IMR-90 (cell line): Measurements from ENCODE around the gene VKORC1L1. TPM values are rescaled to one million over a fixed set of nuclear protein-coding genes. Genes with fewer than 3 reads are reported as not detected.
A peak's percentile ranks its signal among the peaks of the same experiment; 100 is the strongest.

Source experiments
- ATAC-seq: fragments of 200-7000 bp; cut with Tn5 transposase; 2 replicates; pipeline ENCODE4 v1.9.1; 2020; ENCODE audit warnings: low read depth, mild to moderate bottlenecking, moderate library complexity
- BruUV-seq: library from RNA; stranded (reverse); fragments of 400-500 nt; replicated peaks from 2 replicates; lab custom pipeline; 2021; lab: Mats Ljungman, UMichigan
- CTCF ChIA-PET: fragments of 300-600 bp; formaldehyde crosslinking; extraction: SDS; loops from one replicate; lab custom pipeline; 2021; ENCODE audit warnings: antibody characterized with exemption; lab: Yijun Ruan, JAX
- POLR2A ChIA-PET: fragments of 300-600 bp; sonication (Branson Sonifier 250); formaldehyde crosslinking; loops from one replicate; lab custom pipeline; 2022; ENCODE audit warnings: antibody characterized with exemption; ENCODE audit not compliant: unreplicated experiment; lab: Charles Lee
- DNase-seq: peaks from one replicate; pipeline ENCODE4 v3.0.0; 2013
- H2AFZ ChIP-seq: replicated peaks from 2 replicates; pipeline ENCODE3; 2013; ENCODE audit warnings: low read length, mild to moderate bottlenecking; ENCODE audit not compliant: poor library complexity
- H2AK5ac ChIP-seq: 2 replicates; pipeline ENCODE4 v1.6.1; 2013; ENCODE audit warnings: low read depth, low read length, inconsistent platforms
- H2AK9ac ChIP-seq: replicated peaks from 2 replicates; pipeline ENCODE3; 2013; ENCODE audit warnings: mild to moderate bottlenecking, low read depth, low read length, moderate library complexity; ENCODE audit not compliant: poor library complexity
- H2BK120ac ChIP-seq: 2 replicates; pipeline ENCODE4 v1.6.1; 2013; ENCODE audit warnings: low read depth, low read length, inconsistent platforms
- H2BK15ac ChIP-seq: 3 replicates; pipeline ENCODE4 v1.6.1; 2013; ENCODE audit warnings: low read depth, low read length, inconsistent platforms
- H2BK20ac ChIP-seq: 2 replicates; pipeline ENCODE4 v1.6.1; 2013; ENCODE audit warnings: low read depth, mild to moderate bottlenecking, inconsistent platforms, low read length, moderate library complexity
- H2BK5ac ChIP-seq: 2 replicates; pipeline ENCODE4 v1.6.1; 2013; ENCODE audit warnings: mild to moderate bottlenecking, low read depth, low read length, inconsistent platforms; ENCODE audit not compliant: poor library complexity, severe bottlenecking
- H3K14ac ChIP-seq: replicated peaks from 2 replicates; pipeline ENCODE4 v1.6.1; 2013; ENCODE audit warnings: low read depth, low read length, inconsistent platforms
- H3K18ac ChIP-seq: 2 replicates; pipeline ENCODE4 v1.6.1; 2013; ENCODE audit warnings: low read depth, low read length, control low read depth
- H3K23ac ChIP-seq: 2 replicates; pipeline ENCODE4 v1.6.1; 2013; ENCODE audit warnings: low read depth, low read length, inconsistent platforms
- H3K27ac ChIP-seq: 2 replicates; pipeline ENCODE4 v1.5.1; 2013; ENCODE audit warnings: mild to moderate bottlenecking, control low read depth, low read length; ENCODE audit not compliant: insufficient read depth
- H3K27me3 ChIP-seq: 2 replicates; pipeline ENCODE4 v1.6.1; 2013; ENCODE audit warnings: low read length; ENCODE audit not compliant: control insufficient read depth, insufficient read depth
- H3K36me3 ChIP-seq: 2 replicates; pipeline ENCODE4 v1.6.1; 2013; ENCODE audit warnings: low read length, mixed read lengths; ENCODE audit not compliant: control insufficient read depth, insufficient read depth
- H3K4ac ChIP-seq: 2 replicates; pipeline ENCODE4 v1.6.1; 2013; ENCODE audit warnings: low read depth, low read length, inconsistent platforms
- H3K4me1 ChIP-seq: 2 replicates; pipeline ENCODE4 v1.6.1; 2013; ENCODE audit warnings: low read length, mixed read lengths; ENCODE audit not compliant: control insufficient read depth, insufficient read depth
- H3K4me2 ChIP-seq: 2 replicates; pipeline ENCODE4 v1.6.1; 2013; ENCODE audit warnings: low read depth, mild to moderate bottlenecking, control low read depth, low read length, moderate library complexity
- H3K4me3 ChIP-seq: 2 replicates; pipeline ENCODE4 v1.5.1; 2013; ENCODE audit warnings: low read depth, mild to moderate bottlenecking, control low read depth, low read length, moderate library complexity; ENCODE audit not compliant: insufficient read depth
- H3K56ac ChIP-seq: 2 replicates; pipeline ENCODE4 v1.6.1; 2013; ENCODE audit warnings: low read length, inconsistent platforms; ENCODE audit not compliant: insufficient read depth; ENCODE audit errors: extremely low read depth
- H3K79me1 ChIP-seq, 2 experiments: 2 replicates each; pipeline ENCODE4 v1.6.1; 2013; ENCODE audit warnings: low read length in 2 of 2, inconsistent platforms in 1 of 2, low read depth in 1 of 2
- H3K9ac ChIP-seq: 2 replicates; pipeline ENCODE4 v1.6.1; 2013; ENCODE audit warnings: low read depth, low read length, control low read depth
- H3K9me1 ChIP-seq: 2 replicates; pipeline ENCODE4 v1.6.1; 2013; ENCODE audit warnings: low read length, inconsistent platforms; ENCODE audit not compliant: insufficient read depth
- H3K9me3 ChIP-seq: 2 replicates; pipeline ENCODE4 v1.6.1; 2013; ENCODE audit warnings: low read length; ENCODE audit not compliant: control insufficient read depth, insufficient read depth
- H4K20me1 ChIP-seq: 2 replicates; pipeline ENCODE4 v1.6.1; 2013; ENCODE audit warnings: low read length, inconsistent platforms; ENCODE audit not compliant: insufficient read depth
- H4K5ac ChIP-seq: 2 replicates; pipeline ENCODE4 v1.6.1; 2013; ENCODE audit warnings: mild to moderate bottlenecking, low read depth, low read length, control low read depth
- H4K8ac ChIP-seq, 2 experiments: 2 replicates each; pipeline ENCODE4 v1.6.1; 2013; ENCODE audit warnings: low read depth in 2 of 2, low read length in 2 of 2, control low read depth in 1 of 2, inconsistent platforms in 1 of 2
- H4K91ac ChIP-seq: 2 replicates; pipeline ENCODE4 v1.6.1; 2013; ENCODE audit warnings: low read depth, low read length, inconsistent platforms; ENCODE audit not compliant: insufficient read depth
- BHLHE40 ChIP-seq: fragments of 150-350 bp; IDR thresholded peaks from 2 replicates; pipeline ENCODE4 v1.6.1; 2016; ENCODE audit warnings: mild to moderate bottlenecking, low read depth, low read length
- CEBPB ChIP-seq: IDR thresholded peaks from 2 replicates; pipeline ENCODE4 v1.6.1; 2012; ENCODE audit warnings: low read depth, low read length, improper control_type of control experiment
- CHD1 ChIP-seq: IDR thresholded peaks from 2 replicates; pipeline ENCODE4 v1.6.1; 2012; ENCODE audit warnings: low read depth, low read length, improper control_type of control experiment
- CTCF ChIP-seq: conservative IDR thresholded peaks from 2 replicates; pipeline ENCODE4 v1.5.1; 2012; ENCODE audit warnings: mild to moderate bottlenecking, low read depth, low read length, improper control_type of control experiment
- ELK1 ChIP-seq: fragments of 150-350 bp; IDR thresholded peaks from 2 replicates; pipeline ENCODE4 v1.6.1; 2016; ENCODE audit warnings: low read depth, mild to moderate bottlenecking, low read length, moderate library complexity, borderline replicate concordance
- FOS ChIP-seq: fragments of 150-350 bp; IDR thresholded peaks from 2 replicates; pipeline ENCODE4 v1.6.1; 2016; ENCODE audit warnings: low read depth, low read length
- MAFK ChIP-seq: IDR thresholded peaks from 2 replicates; pipeline ENCODE4 v1.6.1; 2012; ENCODE audit warnings: low read depth, low read length, improper control_type of control experiment
- MXI1 ChIP-seq: IDR thresholded peaks from 2 replicates; pipeline ENCODE4 v1.6.1; 2012; ENCODE audit warnings: low read depth, mild to moderate bottlenecking, low read length, moderate library complexity, borderline replicate concordance
- POLR2A ChIP-seq: IDR thresholded peaks from 2 replicates; pipeline ENCODE4 v1.6.1; 2012; ENCODE audit warnings: mild to moderate bottlenecking, low read depth, low read length
- RAD21 ChIP-seq: IDR thresholded peaks from 2 replicates; pipeline ENCODE4 v1.6.1; 2012; ENCODE audit warnings: low read length, improper control_type of control experiment
- RCOR1 ChIP-seq: IDR thresholded peaks from 2 replicates; pipeline ENCODE4 v1.6.1; 2012; ENCODE audit warnings: mild to moderate bottlenecking, low read length, improper control_type of control experiment; ENCODE audit not compliant: insufficient replicate concordance
- RFX5 ChIP-seq: IDR thresholded peaks from 2 replicates; pipeline ENCODE4 v1.8.0; 2012; ENCODE audit warnings: low read depth, mild to moderate bottlenecking, low read length, moderate library complexity
- SMC3 ChIP-seq: fragments of 150-350 bp; IDR thresholded peaks from 2 replicates; pipeline ENCODE4 v1.6.1; 2016; ENCODE audit warnings: low read depth, mild to moderate bottlenecking, antibody characterized with exemption, low read length, moderate library complexity
- WGBS, 2 experiments: methylation state at CpG; one replicate each; pipeline versions ENCODE4 v1.1.5 to v1.1.7; 2013; ENCODE audit warnings: missing lambda C conversion rate in 2 of 2; ENCODE audit not compliant: insufficient read length in 1 of 2; ENCODE audit errors: extremely low coverage in 2 of 2; 5-methylcytosine and 5-hydroxymethylcytosine counted together
- dilution Hi-C: fragments of 300-500 bp; cut with HindIII; formaldehyde crosslinking; loops from one replicate; pipeline ENCODE4 v1.14.3; 2018; ENCODE audit warnings: low sequenced_read_pairs; ENCODE audit not compliant: unreplicated experiment
- in situ Hi-C: fragments of 300-500 bp; cut with MboI; formaldehyde crosslinking; loops from 3 replicates; pipeline ENCODE4 v1.14.3; 2019; ENCODE audit warnings: low sequenced_read_pairs, inconsistent platforms, mixed read lengths
- intact Hi-C: fragments of 100-400 bp; cut with micrococcal nuclease; formaldehyde crosslinking; loops from 2 replicates; pipeline ENCODE4 v1.10.0; 2022
- polyA plus RNA-seq, 3 experiments: library from polyadenylated mRNA; depleted of rRNA; stranded (reverse); fragments of >200 nt; gene quantifications; 2 replicates each; pipeline ENCODE4 v1.2.3, GENCODE V29; 2012; ENCODE audit warnings: low replicate concordance in 1 of 3
- total RNA-seq: library from RNA; depleted of rRNA; stranded (reverse); fragments of >200 nt; gene quantifications from 2 replicates; pipeline ENCODE4 v1.2.3, GENCODE V29; 2012

The VKORC1L1 gene
- total and polyA plus RNA-seq, 2 of the 4 experiments (the other 2 are of a cell fraction): 12.5 to 14.5 TPM

DNA sequence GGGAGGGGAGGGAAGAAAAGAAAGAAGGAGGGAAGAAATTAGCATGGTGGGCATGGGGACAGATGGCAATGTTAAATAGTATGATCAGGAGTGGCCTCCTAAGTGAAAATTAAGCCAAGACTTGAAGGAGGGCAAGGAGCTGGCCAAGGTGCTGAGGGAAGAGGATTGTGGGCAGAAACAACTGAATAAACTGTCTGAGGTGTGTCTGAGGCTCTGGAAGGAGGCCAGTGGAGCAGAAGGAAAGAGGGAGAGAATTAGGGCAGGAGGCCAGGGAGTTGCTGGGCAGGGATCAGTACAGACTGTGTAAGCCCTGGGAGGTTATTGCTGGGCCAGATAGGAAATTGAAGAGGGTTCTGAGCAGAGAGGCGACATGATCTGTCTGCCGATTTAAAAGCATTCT, 40.6 kb upstream of the VKORC1L1 start:
- no peak overlapping the region for H3K23ac ChIP-seq
- no peak overlapping the region for H3K4ac ChIP-seq
- no peak overlapping the region for H3K27ac ChIP-seq
- dilution Hi-C loops: no loop called here
- peak; percentile 59 for DNase-seq
- intact Hi-C loops: no loop called here
- BruUV-seq: no TSS peak
- H4K5ac ChIP-seq: no peak overlapping the region
- WGBS, 2 experiments: 60% methylated on average over 1 of the region's 2 CpGs; no CpG with 5 or more reads in 1 of the 2 experiments
- no peak overlapping the region for H4K91ac ChIP-seq
- H3K9ac ChIP-seq: no peak overlapping the region
- H2BK15ac ChIP-seq: no peak overlapping the region
- no peaks in the 10 kb centered on the region for H3K79me1 ChIP-seq
- no peaks in the 10 kb centered on the region for H3K27me3 ChIP-seq
- H4K20me1 ChIP-seq: no peaks in the 10 kb centered on the region
- H2BK20ac ChIP-seq: no peak overlapping the region
- no peaks in the 10 kb centered on the region for H3K9me3 ChIP-seq
- TF ChIP-seq CHD1: no peak
- TF ChIP-seq BHLHE40: no peak
- TF ChIP-seq RAD21: no peak
- no peak for TF ChIP-seq ELK1
- no peak for TF ChIP-seq MXI1
- no peak for TF ChIP-seq RFX5
- no peak for TF ChIP-seq FOS
- no peak for TF ChIP-seq MAFK
- TF ChIP-seq SMC3: no peak
- no peak for TF ChIP-seq CEBPB
- no peak for TF ChIP-seq POLR2A
- TF ChIP-seq RCOR1: no peak
- TF ChIP-seq CTCF: no peak
- POLR2A ChIA-PET: no interaction called here
- H3K56ac ChIP-seq: no peak overlapping the region
- H2AK9ac ChIP-seq: no peak overlapping the region
- H3K14ac ChIP-seq: no peak overlapping the region
- no peak overlapping the region for H2BK120ac ChIP-seq
- H3K4me2 ChIP-seq: no peak overlapping the region
- CTCF ChIA-PET: no interaction called here
- no peaks in the 10 kb centered on the region for H3K4me1 ChIP-seq
- H4K8ac ChIP-seq: no peak overlapping the region
- no peaks in the 10 kb centered on the region for H3K36me3 ChIP-seq
- no peak overlapping the region for H3K4me3 ChIP-seq
- in situ Hi-C loops: no loop called here
- no peaks in the 10 kb centered on the region for H3K9me1 ChIP-seq
- no peak overlapping the region for H2BK5ac ChIP-seq
- H2AK5ac ChIP-seq: no peak overlapping the region
- ATAC-seq: peak; percentile 24; the same call in 1 of the 2 replicates
- no peak overlapping the region for H3K18ac ChIP-seq
- no peak overlapping the region for H2AFZ ChIP-seq
